Right lobe of liver (tissue), 4 donors: ENCODE measurements around the gene CDK11A.

Experiments used
- POLR2A ChIP-seq: fragments of 450-650 bp; IDR thresholded peaks from one replicate; pipeline ENCODE4 v1.6.1; 2017; ENCODE audit warnings: antibody characterized with exemption, mild to moderate bottlenecking
- TF ChIP-seq, protein P1 (sequence below), 4 donors: fragments of 200-600 bp in 3 of 4; fragments of 450-650 bp in 1 of 4; IDR thresholded peaks; one replicate each; pipeline versions ENCODE4 v1.5.1 to v1.8.0; 2016 to 2022; ENCODE audit warnings: antibody characterized with exemption in 4 of 4, mild to moderate bottlenecking in 2 of 4
- donor health status: DM: no; HTN: no; CAD: no.
- donor health status: DM: no; HTN: no; CAD: no.
- donor health status: DM: no; HTN: yes; CAD: no.

DNA sequence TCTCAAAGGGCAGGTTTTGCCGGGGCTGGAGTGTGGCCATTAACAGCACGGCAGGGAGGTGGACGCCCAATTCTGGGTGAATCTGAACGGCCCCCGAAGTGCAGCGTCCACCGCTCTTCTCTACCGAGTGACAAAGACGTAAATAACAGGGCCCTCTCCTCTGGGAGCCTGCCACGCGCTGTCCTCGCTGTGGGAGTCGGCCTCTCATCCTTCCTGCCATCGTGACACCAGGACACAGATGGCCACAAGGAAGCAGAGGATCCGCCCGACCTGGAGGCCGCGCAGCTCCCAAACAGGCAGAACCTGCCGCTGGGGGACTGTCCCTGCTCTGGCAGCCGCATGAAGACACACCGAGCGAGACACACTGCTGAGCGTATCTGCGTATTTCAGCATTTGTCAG, 53.3 kb downstream of the CDK11A start:
- TF ChIP-seq, protein P1, sequence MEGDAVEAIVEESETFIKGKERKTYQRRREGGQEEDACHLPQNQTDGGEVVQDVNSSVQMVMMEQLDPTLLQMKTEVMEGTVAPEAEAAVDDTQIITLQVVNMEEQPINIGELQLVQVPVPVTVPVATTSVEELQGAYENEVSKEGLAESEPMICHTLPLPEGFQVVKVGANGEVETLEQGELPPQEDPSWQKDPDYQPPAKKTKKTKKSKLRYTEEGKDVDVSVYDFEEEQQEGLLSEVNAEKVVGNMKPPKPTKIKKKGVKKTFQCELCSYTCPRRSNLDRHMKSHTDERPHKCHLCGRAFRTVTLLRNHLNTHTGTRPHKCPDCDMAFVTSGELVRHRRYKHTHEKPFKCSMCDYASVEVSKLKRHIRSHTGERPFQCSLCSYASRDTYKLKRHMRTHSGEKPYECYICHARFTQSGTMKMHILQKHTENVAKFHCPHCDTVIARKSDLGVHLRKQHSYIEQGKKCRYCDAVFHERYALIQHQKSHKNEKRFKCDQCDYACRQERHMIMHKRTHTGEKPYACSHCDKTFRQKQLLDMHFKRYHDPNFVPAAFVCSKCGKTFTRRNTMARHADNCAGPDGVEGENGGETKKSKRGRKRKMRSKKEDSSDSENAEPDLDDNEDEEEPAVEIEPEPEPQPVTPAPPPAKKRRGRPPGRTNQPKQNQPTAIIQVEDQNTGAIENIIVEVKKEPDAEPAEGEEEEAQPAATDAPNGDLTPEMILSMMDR (IDR thresholded peaks at IDR 0.05): no peak
- TF ChIP-seq POLR2A: no peak
